PC-9 (cell line): ENCODE results near the gene GPR160.

ENCODE experiments used
- CTCF ChIP-seq: fragments of 200-600 bp; sonication (generic); conservative IDR thresholded peaks from 2 replicates; pipeline ENCODE4 v1.6.1; 2017; ENCODE audit warnings: mixed run types, antibody characterized with exemption, mild to moderate bottlenecking, moderate library complexity
- EZH2 ChIP-seq: fragments of 200-600 bp; sonication (generic); IDR thresholded peaks from 2 replicates; pipeline ENCODE4 v1.8.0; 2017; ENCODE audit warnings: antibody characterized with exemption, low read depth

- no peak for TF ChIP-seq CTCF
- TF ChIP-seq EZH2 = no peak
These were observed 7.0 kb downstream of the GPR160 start for GRCh38 chr3:170044795-170045244.
